Lower leg skin (tissue), 3 donors: ENCODE measurements around the gene EYS.

Experiments used
- POLR2A ChIP-seq, 2 donors: fragments of 450-650 bp; IDR thresholded peaks; one replicate each; pipeline ENCODE4 v1.6.1; 2016 to 2017; ENCODE audit warnings: antibody characterized with exemption in 2 of 2, mild to moderate bottlenecking in 1 of 2, moderate library complexity in 1 of 2
- TF ChIP-seq, protein P1 (sequence below), 3 donors: fragments of 450-650 bp; IDR thresholded peaks; one replicate each; pipeline ENCODE4 v1.5.1; 2016; ENCODE audit warnings: antibody characterized with exemption in 3 of 3, mild to moderate bottlenecking in 3 of 3, moderate library complexity in 2 of 3

DNA sequence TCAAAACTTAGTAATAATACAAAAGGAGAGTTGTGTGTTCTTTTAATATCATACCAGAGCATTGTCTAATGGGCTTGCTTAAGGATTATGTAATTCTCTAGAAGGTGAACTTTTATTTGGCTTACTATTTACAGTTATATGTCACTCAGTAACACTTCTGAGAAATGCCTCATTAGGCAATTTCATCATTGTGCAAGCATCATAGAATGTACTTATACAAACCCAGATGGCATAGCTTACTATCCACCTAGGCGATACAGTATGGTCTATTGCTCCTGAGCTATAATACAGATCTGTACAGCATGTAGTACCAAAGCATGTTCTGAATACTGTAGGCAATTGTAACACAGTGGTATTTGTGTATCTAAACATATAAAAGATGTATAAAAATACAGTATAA, 1731.3 kb downstream of the EYS start:
- TF ChIP-seq POLR2A (IDR thresholded peaks at IDR 0.05): no peak
- TF ChIP-seq, protein P1, sequence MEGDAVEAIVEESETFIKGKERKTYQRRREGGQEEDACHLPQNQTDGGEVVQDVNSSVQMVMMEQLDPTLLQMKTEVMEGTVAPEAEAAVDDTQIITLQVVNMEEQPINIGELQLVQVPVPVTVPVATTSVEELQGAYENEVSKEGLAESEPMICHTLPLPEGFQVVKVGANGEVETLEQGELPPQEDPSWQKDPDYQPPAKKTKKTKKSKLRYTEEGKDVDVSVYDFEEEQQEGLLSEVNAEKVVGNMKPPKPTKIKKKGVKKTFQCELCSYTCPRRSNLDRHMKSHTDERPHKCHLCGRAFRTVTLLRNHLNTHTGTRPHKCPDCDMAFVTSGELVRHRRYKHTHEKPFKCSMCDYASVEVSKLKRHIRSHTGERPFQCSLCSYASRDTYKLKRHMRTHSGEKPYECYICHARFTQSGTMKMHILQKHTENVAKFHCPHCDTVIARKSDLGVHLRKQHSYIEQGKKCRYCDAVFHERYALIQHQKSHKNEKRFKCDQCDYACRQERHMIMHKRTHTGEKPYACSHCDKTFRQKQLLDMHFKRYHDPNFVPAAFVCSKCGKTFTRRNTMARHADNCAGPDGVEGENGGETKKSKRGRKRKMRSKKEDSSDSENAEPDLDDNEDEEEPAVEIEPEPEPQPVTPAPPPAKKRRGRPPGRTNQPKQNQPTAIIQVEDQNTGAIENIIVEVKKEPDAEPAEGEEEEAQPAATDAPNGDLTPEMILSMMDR (IDR thresholded peaks at IDR 0.05): no peak
